Middle frontal gyrus (tissue), 1 donor: ENCODE results near the gene EXOC3L4.
"Not testable (repeated sequence)": the region's sequence is repeated elsewhere in the genome, so short reads cannot be mapped to it uniquely, and the experiment has no call there.

Experiments used
- DNase-seq: peaks from one replicate; pipeline ENCODE4 v3.0.0-alpha.2; 2015; ENCODE audit warnings: low spot score; ENCODE audit errors: extremely low spot score

Gene EXOC3L4

DNA sequence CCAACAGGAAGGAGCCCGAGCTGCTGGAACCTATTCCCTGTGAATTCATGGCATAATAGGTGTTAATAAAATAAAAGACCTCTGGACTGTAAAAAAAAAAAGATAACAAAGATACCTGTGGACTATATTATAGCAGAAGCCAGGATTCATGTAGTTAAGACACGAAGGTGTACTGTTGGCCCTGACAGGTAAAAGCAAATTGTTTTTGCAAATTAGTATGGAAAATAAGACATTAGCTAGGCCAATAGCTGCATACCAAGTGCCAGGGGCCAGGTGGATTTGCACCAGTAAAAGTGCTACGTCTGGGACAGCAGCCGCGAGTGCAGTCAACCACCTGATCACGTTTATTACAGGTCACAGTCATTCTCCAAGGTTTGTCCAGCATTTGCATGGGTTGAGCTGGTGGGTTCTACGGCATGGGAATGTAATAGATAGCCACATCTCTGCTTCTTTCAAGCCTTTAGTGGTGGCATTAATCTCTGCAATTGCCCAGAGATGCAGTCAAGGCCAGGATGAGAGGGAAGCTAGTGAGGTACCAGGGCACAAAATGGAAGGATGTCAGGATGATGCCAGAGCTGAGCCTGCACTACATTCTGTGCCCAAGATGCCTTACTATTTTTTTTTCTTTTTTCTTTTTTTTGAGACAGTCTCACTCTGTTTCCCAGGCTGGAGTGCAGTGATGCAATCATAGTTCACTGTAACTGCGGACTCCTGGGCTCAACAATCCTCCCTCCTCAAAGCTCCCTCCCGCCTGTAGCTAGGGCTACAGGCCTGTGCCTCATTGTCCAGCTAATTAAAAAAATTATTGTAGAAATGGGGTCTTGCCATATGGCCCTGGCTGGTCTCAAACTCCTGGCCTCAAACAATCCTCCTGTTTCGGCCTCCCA, 55.1 kb downstream of the EXOC3L4 start:
- no peak for DNase-seq

DNA sequence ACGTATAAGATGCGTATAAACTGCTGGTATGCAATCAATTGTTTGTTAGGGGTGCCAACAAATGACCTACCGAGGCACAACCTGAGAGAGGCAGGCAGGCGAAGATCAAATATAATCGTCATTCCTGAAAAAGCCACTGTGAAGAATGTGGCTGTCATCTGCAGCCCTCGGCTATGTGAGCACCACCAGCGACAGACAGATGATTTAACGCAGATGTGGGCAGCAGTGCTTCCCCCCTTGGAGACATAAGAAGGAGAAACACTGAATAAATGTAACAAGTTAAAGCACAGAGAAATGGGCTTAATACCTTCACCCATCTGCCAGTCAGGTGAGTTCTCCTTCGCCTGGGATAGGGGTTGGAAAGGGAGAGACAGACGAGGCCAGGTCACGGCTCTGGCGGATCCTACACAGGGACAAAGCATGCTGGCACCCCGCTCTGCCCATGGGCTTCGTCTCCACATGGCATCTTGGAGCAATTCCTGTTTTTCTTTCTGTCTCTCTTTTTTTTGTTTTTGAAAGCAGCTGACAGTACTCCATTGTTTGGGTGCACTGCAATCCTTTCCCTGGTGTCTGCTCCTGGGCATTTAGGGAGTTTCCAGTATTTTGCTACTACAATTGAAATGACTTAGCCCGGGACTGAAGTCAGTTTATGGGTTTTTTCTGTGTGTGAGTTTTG, 56.9 kb downstream of the EXOC3L4 start:
- no peak for DNase-seq

DNA sequence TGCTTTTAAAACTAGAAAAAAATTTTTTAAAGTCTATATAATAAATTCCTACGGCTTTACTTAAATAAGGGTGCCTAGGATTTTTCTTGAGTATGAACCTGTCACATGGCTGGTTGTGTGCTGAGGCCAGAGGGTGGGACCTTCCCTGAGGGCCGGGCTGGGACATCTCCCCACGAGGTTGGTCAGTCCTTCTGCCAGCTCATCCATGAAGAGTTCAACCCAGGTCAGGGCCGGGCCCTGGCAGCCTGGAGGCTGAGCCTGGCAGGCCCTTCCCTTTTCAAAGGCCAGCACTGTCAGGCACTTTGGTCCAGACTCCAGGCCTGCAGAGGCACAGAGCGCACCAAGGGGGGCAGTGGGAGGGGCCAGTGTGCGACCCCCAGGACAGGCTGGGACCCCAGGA, 60.5 kb downstream of the EXOC3L4 start:
- DNase-seq = no peak

DNA sequence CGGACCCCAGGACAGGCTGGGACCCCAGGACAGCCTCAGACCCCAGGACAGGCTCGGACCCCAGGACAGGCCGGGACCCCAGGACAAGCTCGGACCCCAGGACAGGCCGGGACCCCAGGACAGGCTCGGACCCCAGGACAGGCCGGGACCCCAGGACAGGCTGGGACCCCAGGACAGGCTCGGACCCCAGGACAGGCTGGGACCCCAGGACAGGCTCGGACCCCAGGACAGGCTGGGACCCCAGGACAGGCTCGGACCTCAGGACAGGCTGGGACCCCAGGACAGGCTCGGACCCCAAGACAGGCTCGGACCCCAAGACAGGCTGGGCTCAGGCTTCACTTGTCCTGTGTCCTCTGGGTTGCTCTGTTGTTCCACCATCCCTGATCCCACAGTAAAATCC, 60.9 kb downstream of the EXOC3L4 start:
- DNase-seq = not testable (repeated sequence)

DNA sequence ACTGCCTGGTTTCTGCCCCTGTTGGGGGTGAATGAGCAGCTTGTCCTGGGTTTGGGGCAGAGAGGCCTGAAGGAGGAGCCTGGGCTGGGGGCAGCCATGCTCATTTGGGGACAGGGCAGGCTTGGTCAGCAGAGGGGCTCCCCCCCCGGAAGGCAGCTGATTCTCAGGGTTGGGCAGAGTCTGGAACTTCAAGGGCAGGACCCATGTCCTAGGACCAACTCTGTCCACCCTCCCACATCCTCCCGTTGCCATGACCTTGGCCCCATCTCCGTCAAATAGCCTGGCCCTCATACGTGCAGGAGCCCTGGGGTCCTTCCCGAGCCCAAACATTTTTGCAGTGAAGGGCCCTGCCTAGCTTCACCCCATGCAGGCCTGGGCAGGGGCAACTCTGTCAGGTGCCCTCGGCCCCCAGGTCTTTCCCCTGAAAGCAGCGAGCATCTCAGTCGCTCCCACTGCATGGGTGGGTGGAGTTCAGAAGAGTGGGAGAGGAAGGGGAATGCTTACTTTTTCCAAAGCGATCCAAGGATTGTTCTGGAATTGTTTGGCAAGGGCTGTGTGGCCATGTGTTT, 61.4 kb downstream of the EXOC3L4 start:
- no peak for DNase-seq

DNA sequence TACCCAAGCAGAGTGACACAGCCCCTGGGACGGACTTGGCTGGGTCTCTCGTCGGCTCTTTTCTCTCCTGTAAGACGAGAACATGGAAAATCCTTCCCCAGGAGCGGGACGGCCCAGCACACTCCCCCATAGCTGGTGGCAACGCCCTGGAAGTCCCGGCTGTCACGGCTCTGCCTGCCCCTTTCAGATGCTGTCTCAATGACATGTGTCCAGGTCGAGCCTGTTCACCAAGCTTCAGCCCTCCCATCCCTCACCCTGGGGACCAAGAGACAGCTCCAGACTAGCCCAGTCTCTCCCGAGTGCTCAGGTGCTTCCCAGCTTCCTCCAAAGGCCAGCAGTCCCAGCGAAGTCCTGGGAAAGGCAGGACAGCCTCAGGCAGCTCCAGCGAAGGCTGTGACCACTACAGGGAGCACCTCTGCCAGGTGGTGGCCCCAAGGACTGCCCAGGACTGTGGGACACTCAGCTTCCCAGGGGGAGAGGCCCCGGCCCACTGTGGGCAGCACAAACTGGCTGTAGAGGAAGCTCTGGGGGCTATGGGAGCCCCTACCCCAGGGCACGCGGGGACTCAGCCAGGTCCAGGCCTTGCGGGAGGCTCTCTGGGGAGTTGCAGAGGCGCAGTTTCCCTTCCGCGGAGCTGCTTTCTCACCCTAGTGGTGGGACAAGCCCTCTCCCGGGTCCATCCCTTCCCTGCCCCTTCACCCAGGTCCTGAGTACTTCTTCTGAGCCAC, 62.3 kb downstream of the EXOC3L4 start:
- no peak for DNase-seq

DNA sequence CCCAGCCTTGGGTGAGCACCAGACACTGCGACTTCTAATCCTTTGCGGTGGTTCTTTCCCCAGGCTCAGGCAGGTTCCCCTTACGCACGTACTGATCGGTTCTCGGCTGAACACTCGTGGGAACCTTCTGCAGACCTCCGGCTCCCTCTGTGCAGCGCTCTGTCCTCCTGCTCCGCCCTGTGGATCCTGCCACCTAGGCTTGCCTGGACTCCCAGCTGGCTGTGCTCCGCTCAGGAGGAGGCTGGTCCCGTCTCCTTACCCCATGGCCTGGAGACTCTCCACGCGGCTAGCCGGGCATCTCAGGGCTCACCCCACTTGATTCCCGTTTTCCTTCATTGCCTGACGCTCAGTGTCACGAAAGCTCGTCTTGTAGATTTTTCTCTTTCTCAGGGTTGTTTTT, 63.4 kb downstream of the EXOC3L4 start:
- no peak for DNase-seq

DNA sequence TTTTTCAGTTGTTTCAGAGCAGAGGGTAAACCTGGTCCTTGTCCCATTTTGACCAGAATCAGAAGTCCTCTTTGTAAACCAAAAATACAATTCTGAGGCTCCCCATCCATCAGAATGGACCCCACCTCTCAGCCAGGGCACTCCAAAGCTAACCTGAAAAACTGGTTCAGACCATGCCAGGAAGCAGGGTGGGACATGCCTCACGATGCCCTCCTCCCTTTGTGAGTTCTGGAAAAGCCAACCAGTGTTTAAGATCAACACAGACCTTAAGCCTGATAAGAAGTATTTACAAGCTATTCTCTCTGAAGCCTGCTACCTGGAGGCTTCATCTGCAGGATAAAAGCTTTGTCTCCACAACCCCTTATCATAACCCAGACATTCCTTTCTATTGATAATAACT, 64.2 kb downstream of the EXOC3L4 start:
- no peak for DNase-seq
